GM19193 (cell line): ENCODE data around the gene MICALL2.

ENCODE experiments used
- POLR2A ChIP-seq: IDR thresholded peaks from 4 replicates; pipeline ENCODE4 v1.6.1; 2011; ENCODE audit not compliant: insufficient read depth, insufficient read length; ENCODE audit errors: extremely low read depth

The MICALL2 gene

DNA sequence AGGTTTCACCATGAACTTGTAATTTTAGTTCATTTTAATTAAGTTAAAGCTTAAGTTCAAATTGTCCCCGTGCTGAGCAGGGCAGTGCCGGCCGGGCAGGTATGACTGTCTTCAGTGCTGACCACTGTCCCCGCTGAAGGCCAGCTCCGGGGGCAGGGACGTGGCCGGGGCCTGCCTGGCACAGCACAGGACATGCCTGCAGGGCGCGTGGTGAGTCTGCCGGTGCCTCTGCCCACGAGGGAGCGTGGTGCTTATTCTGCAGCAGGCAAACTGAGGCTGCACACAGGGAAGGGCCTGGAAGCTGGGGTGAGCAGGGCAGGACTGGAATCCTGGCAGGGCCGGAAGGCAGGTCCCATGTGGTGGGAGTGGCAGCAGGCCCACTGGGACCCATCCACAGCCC lies 9.8 kb downstream of the MICALL2 start:
- no peak for TF ChIP-seq POLR2A

DNA sequence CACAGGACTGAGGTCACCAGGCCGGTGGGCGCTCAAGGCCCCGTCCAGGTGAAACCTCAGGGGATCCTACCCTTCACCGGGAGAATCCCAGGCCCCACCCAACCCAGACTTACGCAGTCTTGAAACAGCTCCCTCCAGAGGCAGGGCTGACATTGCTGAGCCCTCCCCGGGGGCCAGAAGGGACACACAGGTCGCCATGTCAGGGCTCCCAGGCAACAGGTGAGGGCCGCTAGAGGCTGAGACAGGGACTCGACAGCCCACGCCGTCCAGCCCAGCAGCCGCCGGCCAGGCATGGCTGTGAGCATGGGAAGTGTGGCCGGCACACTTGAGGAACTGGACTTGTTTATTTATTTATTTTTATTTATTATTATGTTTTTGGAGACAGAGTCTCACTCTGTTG lies 10.3 kb downstream of the MICALL2 start:
- TF ChIP-seq POLR2A = no peak

DNA sequence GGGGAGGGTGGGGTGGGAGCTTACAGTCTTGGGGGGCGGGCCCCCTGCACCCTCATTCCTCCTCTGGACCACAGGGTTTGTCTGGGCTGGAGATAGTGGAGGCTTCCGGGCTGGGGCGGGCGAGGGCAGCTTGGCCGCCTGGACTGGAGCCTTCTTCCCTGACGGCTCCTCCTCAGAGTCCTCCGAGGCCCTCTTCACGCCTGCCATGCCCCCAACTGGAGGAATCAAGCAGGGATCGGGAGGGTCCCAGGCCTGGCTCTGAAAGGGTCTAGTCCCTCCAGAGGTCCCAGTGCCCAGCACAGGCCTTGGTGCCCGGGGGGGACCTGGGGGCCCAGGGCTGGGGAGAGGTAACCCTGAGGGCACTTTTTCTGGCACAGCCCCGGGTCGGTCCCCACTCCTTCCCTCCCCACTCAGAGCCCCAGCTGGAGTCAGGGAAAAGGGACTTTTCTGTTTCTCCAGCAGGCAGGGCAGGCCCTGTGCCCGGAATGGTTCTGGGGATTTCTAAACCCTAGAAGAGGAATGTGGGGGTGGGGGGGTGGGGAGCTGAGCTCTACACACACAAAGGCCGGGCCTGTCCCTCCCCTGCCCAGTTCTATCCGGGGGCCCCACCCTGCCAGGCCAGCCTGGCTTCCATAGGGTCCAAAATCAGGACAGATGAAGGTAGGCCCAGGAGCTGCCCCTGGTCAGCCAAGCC lies 11.6 kb downstream of the MICALL2 start:
- TF ChIP-seq POLR2A = no peak

DNA sequence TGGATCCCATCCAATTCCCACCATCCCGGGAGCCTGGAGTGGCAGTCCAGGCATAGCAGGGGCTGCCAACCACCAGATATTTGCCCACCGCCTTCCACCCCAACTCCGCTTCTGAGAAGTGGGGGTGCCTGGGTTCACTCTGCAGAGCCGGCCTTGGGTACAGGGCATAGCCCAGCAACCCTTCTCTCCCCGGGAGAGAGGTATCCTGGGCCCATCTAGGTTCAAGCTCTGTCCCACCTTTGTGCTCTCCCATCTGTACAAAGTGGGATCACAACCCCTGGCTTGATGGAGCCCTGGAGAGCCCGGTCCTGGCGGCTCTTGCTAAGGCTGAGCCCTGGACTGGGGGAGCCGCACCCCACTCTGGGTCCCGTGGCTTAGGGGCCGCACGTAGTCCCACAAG lies 12.2 kb downstream of the MICALL2 start:
- no peak for TF ChIP-seq POLR2A

DNA sequence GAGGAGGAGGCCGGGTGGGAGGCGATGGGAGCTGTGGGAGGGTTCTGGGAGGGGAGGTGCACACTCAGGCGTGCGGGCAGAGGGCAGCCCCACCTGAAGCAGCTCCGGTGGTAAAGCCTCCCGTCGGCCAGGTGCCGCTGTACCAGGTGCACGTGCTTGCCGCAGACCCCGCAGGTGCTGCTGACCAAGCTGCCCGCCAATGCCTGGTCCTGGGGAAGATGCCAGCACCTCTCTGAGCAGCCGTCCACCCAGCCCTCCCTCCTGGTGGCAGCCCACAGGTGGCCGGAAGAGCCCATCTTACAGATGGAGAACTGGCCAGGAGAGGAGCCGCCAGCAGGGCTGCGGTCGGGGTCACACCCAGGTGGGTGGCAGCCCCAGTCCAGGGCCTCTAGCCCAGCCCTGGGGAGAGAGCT lies 12.6 kb downstream of the MICALL2 start:
- no peak for TF ChIP-seq POLR2A

DNA sequence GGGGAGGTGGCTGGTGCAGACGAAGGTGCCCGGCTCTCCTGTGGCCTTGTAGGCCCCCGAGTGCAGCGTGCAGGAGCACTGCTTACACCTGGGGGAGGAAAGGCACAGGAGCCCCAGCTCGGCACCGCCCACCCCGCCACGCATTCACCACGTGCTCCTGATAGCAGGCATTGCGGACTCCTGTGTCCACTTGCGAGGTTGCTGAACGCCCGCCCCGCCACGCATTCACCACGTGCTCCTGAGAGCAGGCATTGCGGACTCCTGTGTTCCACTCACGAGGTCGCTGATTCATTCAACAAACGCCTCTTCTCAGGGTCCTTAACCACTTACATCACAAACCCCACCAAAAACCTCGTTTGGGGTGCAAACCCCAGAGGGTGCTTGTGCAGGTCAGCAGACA lies 13.9 kb downstream of the MICALL2 start:
- no peak for TF ChIP-seq POLR2A

DNA sequence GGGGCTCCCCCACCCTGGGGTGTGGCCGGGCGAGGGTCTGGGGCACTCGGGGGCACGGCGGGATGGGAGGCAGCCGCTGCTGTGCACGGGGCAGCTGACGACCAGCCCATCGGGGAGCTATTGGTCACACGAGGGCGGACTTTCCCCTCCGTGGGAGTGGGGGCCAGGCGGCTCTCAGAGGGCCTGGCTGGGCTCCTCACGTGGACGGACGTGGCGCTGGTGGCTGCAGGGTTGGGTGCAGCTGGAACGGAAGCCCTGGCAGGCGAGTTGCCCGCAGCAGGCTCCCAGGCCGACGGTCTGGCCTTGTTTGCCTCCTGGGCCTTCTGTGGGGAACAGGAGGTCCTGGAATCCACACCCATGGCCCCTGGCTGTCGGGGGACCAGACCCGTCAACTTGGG lies 14.3 kb downstream of the MICALL2 start:
- TF ChIP-seq POLR2A = no peak

DNA sequence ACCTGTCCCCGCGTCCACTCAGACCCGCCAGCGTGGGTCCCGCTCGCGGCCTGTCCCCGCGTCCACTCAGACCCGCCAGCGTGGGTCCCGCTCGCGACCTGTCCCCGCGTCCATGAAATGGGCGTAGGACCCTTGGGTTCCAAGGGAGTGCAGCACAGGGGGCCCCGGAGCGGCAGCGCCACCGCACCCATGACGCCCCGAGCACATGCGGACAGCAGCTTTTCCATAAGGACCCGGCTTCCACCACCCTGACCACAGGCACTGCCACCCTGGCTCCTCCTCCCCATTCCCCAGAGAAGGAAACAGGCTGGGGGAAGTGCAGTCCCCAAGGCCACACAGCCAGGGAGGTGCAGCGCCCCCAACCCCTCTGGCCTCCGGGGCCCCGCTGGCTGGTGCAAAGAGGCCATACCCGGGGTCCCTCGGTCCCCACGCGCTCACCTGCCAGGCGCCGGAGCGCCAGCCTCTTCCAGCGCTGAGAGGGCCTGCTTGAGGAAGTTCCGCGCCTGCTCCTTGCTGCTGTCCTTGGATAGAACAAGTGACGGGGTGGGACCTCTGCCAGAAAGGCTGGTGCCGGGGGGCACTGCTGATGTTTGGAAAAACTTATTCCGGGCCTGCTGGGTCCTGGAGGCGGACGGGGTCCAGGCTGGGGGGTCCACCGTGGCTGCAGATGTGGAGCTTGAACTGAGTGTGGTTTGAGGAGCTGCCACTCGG lies 14.9 kb downstream of the MICALL2 start:
- no peak for TF ChIP-seq POLR2A

DNA sequence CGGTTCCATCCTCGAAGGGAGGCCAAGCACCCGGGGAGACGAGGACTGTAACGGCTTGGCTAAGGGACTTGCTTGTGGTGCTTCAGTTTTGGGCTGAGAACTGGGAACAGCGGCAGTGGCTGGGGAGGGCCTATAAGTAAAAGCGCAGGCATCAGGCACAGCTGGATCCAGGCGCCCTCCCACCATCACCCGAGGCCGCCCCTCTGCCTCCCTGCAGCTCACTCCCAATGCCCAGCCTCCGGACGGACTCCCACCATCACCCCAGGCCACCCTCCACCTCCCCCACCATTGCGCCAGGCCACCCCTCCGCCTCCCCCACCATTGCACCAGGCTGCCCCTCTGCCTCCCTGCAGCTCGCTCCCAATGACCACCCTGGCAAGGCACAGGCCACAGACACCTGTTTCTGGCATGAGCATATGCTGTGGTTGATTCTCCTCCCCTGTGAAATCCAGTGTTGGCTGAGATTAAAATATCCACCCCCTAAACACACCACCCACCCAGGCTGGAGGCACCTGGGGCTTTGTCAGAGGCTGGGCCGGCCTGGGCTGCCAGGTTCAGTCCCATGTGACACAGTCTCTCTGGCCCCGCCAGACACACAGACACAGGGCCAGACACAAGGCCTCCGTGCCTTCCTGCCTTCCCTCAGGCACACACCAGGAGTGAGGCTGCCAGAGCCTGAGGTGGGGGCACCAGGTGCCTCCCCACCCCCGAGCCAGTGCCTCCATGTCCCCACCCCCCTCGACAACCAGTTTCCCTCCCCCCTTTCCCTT lies 16.7 kb downstream of the MICALL2 start:
- no peak for TF ChIP-seq POLR2A

DNA sequence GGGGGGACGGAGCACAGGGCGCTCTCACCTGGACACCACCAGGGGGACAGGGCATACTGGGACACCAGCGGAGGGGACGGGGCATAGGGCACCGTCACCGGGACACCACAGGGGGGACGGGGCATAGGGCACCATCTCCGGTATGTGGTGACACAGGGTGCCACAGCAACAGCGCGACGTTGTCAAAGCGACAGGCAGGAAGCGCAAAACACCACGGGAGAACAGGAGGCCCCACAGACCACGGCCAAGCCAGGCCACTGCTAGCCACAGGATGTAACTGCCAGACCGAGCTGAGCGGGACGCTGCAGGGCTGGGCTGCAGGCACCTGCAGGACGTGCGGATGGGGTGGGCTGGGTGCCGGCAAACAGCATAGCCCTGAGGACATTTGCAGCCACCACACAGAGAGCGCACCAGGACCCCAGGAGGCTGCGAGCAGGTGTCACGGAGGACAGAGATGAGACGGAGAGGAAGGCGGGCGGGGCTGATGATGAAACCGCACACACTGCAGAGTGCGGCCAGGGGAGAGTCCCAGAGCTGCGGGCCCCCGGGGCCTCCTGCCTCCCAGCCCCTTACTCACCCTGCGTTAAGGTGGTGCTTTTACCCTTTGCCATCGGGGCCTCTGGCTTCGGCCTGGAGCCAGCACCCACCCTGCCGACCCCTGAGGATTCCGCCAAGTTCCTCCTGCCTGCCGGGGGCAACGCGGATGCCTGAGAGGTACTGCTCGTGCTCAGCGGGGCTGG lies 17.5 kb downstream of the MICALL2 start:
- no peak for TF ChIP-seq POLR2A

DNA sequence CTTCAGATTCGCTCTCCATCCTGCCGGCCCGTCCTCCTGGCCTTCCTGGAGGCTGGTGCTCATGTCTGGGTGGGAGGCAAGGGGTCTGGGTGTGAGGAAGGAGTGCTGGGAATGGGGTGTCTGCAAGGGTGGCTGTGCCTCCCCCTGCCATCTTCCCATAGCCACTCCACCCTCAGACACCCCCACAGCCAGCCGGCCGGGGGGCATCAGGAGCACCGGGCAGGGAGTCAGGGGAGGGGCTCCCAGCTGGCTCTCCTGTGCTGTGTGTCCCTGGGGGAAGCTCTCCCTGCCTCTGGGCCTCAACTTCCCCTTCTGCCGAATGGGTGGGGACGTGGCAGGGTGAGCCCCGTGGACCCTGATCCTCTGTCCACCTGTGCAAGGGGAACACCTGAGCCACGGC lies 18.6 kb downstream of the MICALL2 start:
- no peak for TF ChIP-seq POLR2A

DNA sequence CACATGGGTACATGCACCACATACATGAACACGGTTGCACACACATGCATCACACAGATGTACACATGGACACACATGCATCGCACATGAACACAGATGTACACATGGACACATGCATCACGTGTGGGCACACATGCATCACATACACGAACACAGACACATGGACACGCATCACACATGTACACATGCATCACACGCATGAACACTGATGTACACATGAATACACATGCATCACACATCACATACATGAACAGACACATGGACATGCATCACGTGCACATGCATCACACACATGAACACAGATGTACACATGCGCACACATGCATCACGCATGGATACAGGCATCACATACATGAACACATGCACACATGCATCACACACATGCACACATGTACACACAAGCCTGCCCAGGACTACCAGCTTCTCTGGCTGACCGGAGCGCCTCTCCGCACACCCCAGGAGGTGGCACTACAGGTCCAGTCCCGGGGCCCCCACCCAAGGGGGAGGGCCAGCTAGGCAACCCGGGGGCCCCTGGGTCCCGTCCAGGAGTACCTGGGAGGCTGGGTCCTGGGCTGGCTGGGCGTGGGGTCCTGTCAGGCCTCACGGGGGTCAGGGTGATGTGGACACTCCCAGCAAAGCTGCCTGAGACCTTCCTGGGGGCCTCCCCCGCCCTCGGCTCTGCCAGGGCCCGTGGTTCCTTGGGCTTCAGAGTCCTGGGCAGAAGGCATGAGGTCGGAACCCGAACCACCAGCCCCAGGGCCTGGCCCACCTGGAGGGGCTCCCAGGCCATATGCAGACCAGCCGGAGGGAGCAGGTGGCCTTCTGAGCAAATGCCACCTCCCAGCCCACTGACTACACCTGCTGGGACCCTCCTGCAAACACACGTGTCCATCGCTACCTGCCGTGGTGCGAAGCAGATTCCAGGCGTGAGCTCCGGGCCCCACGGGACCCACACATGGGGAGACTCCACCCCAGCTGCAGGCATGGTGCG lies 19.6 kb downstream of the MICALL2 start:
- TF ChIP-seq POLR2A = no peak

DNA sequence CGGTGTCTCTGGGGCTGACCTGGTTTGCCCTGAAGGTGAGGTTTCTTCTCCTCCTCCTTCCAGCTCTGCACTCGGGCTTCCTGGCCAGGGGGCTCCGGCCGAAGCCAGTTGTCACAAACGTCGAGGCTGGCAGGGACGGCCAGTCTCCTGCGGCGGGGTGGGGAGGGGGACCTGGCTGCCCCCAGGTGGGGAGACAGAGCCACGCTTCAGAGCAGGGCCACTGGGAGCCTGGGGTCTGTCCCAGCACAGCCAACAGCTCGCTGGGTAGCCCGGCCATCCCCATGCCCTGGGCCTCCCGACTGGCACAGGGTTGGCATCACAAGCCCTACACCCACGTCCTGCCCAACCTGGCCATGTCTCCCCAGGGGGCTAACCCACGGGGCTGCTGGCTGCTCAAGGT lies 20.4 kb downstream of the MICALL2 start:
- TF ChIP-seq POLR2A = no peak

DNA sequence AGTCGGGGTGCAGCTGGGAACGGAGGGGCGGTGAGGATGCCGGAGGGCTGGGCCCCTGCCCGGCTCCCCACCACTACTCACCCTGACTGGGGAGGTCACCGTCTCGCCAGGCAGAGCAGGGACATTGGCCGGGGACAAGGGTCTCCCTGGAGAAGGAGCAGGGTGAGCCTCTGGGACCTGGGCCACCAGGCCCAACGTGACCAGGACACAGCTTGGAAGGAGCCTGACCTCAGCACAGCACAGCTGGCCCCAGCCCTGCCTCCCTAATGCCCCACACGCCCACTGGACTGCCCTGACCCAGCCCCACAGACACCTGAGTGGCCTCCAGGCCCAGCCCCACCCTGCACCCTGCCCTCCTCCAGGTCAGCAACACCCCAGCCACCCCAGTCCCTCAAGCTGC lies 21.1 kb downstream of the MICALL2 start:
- TF ChIP-seq POLR2A = no peak
